Heart right ventricle (tissue), 16 donors: Measurements from ENCODE around the gene EGFLAM. TPM values are rescaled to one million over a fixed set of nuclear protein-coding genes. Genes with fewer than 3 reads are reported as not detected.

Source experiments
- ATAC-seq, 8 donors: fragments of 200-7000 bp; cut with Tn5 transposase; one replicate each; pipeline ENCODE4 v1.9.1; 2020; ENCODE audit warnings: mild to moderate bottlenecking in 8 of 8, moderate library complexity in 8 of 8, moderate number of reproducible peaks in 1 of 8
- DNase-seq, 2 donors: peaks; one replicate each; pipeline ENCODE4 v3.0.0-alpha.2; 2020
- H3K27ac ChIP-seq, 10 donors: fragments of 200-600 bp; sonication (generic) in 2 of 10; one replicate each; pipeline versions ENCODE4 v1.5.0 to v1.8.0; 2020 to 2022; ENCODE audit warnings: mild to moderate bottlenecking in 3 of 10
- H3K27me3 ChIP-seq, 7 donors: fragments of 200-600 bp; one replicate each; pipeline ENCODE4 v1.8.0; 2021 to 2022; ENCODE audit warnings: mild to moderate bottlenecking in 2 of 7
- H3K36me3 ChIP-seq, 9 donors: fragments of 200-600 bp; sonication (generic) in 1 of 9; one replicate each; pipeline versions ENCODE4 v1.5.0 to v1.8.0; 2020 to 2022; ENCODE audit warnings: mild to moderate bottlenecking in 2 of 9
- H3K4me1 ChIP-seq, 9 donors: fragments of 200-600 bp; sonication (generic) in 1 of 9; one replicate each; pipeline versions ENCODE4 v1.5.0 to v1.8.0; 2020 to 2022; ENCODE audit warnings: mild to moderate bottlenecking in 4 of 9
- H3K4me3 ChIP-seq, 10 donors: fragments of 200-600 bp; sonication (generic) in 2 of 10; one replicate each; pipeline versions ENCODE4 v1.5.0 to v1.8.0; 2020 to 2022; ENCODE audit warnings: mild to moderate bottlenecking in 7 of 10, moderate library complexity in 2 of 10
- H3K9me3 ChIP-seq, 11 donors: fragments of 200-600 bp in 10 of 11; sonication (generic) in 2 of 11; one replicate each; pipeline versions ENCODE4 v1.5.0 to v1.8.0; 2013 to 2022; ENCODE audit warnings: mild to moderate bottlenecking in 2 of 11, control low read depth in 1 of 11, moderate library complexity in 1 of 11
- CTCF ChIP-seq, 9 donors: fragments of 200-600 bp; sonication (generic) in 2 of 9; IDR thresholded peaks; one replicate each; pipeline versions ENCODE4 v1.5.0 to v1.8.0; 2021 to 2022; ENCODE audit warnings: antibody characterized with exemption in 9 of 9, mild to moderate bottlenecking in 5 of 9, moderate library complexity in 1 of 9
- WGBS, 2 donors: extraction: QIAGEN DNeasy Blood & Tissue Kit; methylation state at CpG; one replicate each; pipeline ENCODE4 v1.1.7; 2013; ENCODE audit warnings: inconsistent platforms in 1 of 2; 5-methylcytosine and 5-hydroxymethylcytosine counted together
- intact Hi-C, 10 donors: fragments of 100-400 bp; cut with DNase I; formaldehyde crosslinking; loops; one replicate each; pipeline versions ENCODE4 v1.11.1 to v1.14.2; 2022
- polyA plus RNA-seq, 2 donors: library from polyadenylated mRNA; stranded (reverse); fragments of 200-250 nt; gene quantifications; one replicate each; pipeline ENCODE4 v1.2.3, GENCODE V29; 2013
- total RNA-seq, 10 donors: library from RNA; stranded (reverse); fragmentation: NEBNext Ultra II Directional in 3 of 10; extraction: Animal tissue kit (Norgen Biotek cat#: 25700) in 3 of 10; gene quantifications; one replicate each; pipeline versions ENCODE4 v1.2.1 to v1.2.4, GENCODE V29; 2021 to 2023
- donor health status: Arrhythmogenic right ventricular cardiomyopathy.
- donor health status: ischemic (EF 13 %, LVEDD 7.1; RV severe dilation, severe dysfunction).
- donor health status: healthy with polysubstance abuse.
- donor health status: DM: no; HTN: yes; CAD: no.
- donor health status: DM: no; HTN: no; CAD: no.
- donor health status: ischemic (EF 25% LVEDD 6.9; RV normal size, moderate dysfunction).
- donor health status: ischemic (EF 25% LVEDD 5.7; RV mildly dilated, moderate dysfunction).
- donor health status: healthy.
- donor health status: DM: yes; HTN: yes; CAD: no.
- donor health status: Ischemic cardiomyopathy.
- donor health status: ischemic (EF 35%, LVEDD 5.7; RV mildly dilated, moderate dysfunction).
- donor health status: nonischemic (EF 11% LVEDD 7.7; RV severe dilation, severe dysfunction).
- donor health status: DM: yes; HTN: yes; CAD: no.
- donor health status: PGD.
- donor health status: ischemic (EF 29% LVEDD 5.4; RV normal size, mild dysfunction).
- donor health status: nonischemic (EF 23%, LVEDD 6.1; RV moderate dilation, normal function).

Gene EGFLAM
- total and polyA plus RNA-seq, 12 donors, result 3.4 to 15.3 (median 7.6) TPM

- no peaks in the 10 kb centered on the region for H3K9me3 ChIP-seq
- peaks cover 0 to 6% (median 0%) of the 10 kb centered on the region in 9 donors for H3K4me1 ChIP-seq
- H3K27me3 ChIP-seq, result peaks cover 0 to 21% (median 6%) of the 10 kb centered on the region in 7 donors
- no peak overlapping the region for H3K27ac ChIP-seq
- H3K4me3 ChIP-seq, result no peak overlapping the region
- no peak for TF ChIP-seq CTCF (IDR thresholded peaks at IDR 0.05)
- ATAC-seq (no peak), DNase-seq (no peak)
- intact Hi-C loops, result loop anchor here in 2 of 10 donors (5.0 to 10.0 kb wide), 2 partner anchors 119 to 539 kb away; no protein-coding TSS in a partner anchor
- 57 to 58% methylated on average over 3 of the region's 3 CpGs for WGBS, 2 donors
- no peaks in the 10 kb centered on the region for H3K36me3 ChIP-seq
Measured at GRCh38 chr5:38383701-38384100, 125.3 kb downstream of the EGFLAM start.

- H3K27me3 ChIP-seq, result peaks cover 0 to 14% (median 0%) of the 10 kb centered on the region in 7 donors
- H3K9me3 ChIP-seq, result no peaks in the 10 kb centered on the region
- intact Hi-C loops, result loop anchor here in 2 of 10 donors (5.0 to 10.0 kb wide), 2 partner anchors 120 to 538 kb away; no protein-coding TSS in a partner anchor
- DNase-seq (no peak), ATAC-seq (peak in 3 of 8 donors; percentile 17 to 28 (median 21))
- TF ChIP-seq CTCF (IDR thresholded peaks at IDR 0.05), result no peak
- H3K4me1 ChIP-seq, result peaks cover 0 to 6% (median 0%) of the 10 kb centered on the region in 9 donors
- no peak overlapping the region for H3K27ac ChIP-seq
- H3K4me3 ChIP-seq, result no peak overlapping the region
- no peaks in the 10 kb centered on the region for H3K36me3 ChIP-seq
- 74 to 76% methylated on average over 3 of the region's 3 CpGs for WGBS, 2 donors
Measured at GRCh38 chr5:38384396-38384795, 126.0 kb downstream of the EGFLAM start.

- no peak for ATAC-seq
Measured at GRCh38 chr5:38387161-38387560, 128.8 kb downstream of the EGFLAM start.

GRCh38 chr5:38393636-38394035, 135.3 kb downstream of the EGFLAM start:
- no peak for TF ChIP-seq CTCF (IDR thresholded peaks at IDR 0.05)
- WGBS, 2 donors, result 94 to 97% methylated on average over 15 of the region's 15 CpGs
- Histone ChIP-seq H3K27me3 (peaks cover 0 to 16% (median 8%) of the 10 kb centered on the region in 7 donors), H3K36me3 (no peaks in the 10 kb centered on the region), H3K4me3 (no peak overlapping the region), H3K4me1 (no peaks in the 10 kb centered on the region), H3K27ac (no peak overlapping the region), H3K9me3 (no peaks in the 10 kb centered on the region)
- intact Hi-C loops, result no loop called here
- no peak for DNase-seq
- no peak for ATAC-seq

More at GRCh38 chr5:38387161-38387560, 128.8 kb downstream of the EGFLAM start:
- Histone ChIP-seq H3K27ac (no peak overlapping the region), H3K4me3 (no peak overlapping the region), H3K36me3 (no peaks in the 10 kb centered on the region), H3K9me3 (no peaks in the 10 kb centered on the region), H3K4me1 (peaks cover 0 to 6% (median 0%) of the 10 kb centered on the region in 9 donors), H3K27me3 (no peaks in the 10 kb centered on the region)
- WGBS, 2 donors, result 72 to 77% methylated on average over 2 of the region's 2 CpGs
- intact Hi-C loops, result loop anchor here in 1 of 10 donors (10.0 kb wide), 1 partner anchor 122 kb away; no protein-coding TSS in a partner anchor
- no peak for DNase-seq
- TF ChIP-seq CTCF (IDR thresholded peaks at IDR 0.05), result no peak
